ENCODE data around the gene KLF11. TPM values are rescaled to one million over a fixed set of nuclear protein-coding genes. Genes with fewer than 3 reads are reported as not detected.

Gene KLF11
- total RNA-seq, 1 donor = 8.3 TPM

GRCh38 chr2:10101491-10101890, 58.1 kb downstream of the KLF11 start:
- Histone ChIP-seq H2AFZ (ENCODE audit: low read length) (no peak overlapping the region), H3K9me3 (ENCODE audit: low read depth, low read length) (no peaks in the 10 kb centered on the region), H3K4me3 (ENCODE audit: insufficient read depth, low read length) (no peak overlapping the region), H3K4me1 (ENCODE audit: insufficient read depth, low read length) (no peaks in the 10 kb centered on the region), H3K4me2 (ENCODE audit: insufficient read depth, low read length) (no peak overlapping the region), H4K20me1 (ENCODE audit: insufficient read depth, low read length) (no peaks in the 10 kb centered on the region), H3K36me3 (ENCODE audit: insufficient read depth, low read length) (no peaks in the 10 kb centered on the region), H3K27me3 (ENCODE audit: insufficient read depth, low read length) (no peaks in the 10 kb centered on the region), H3K27ac (ENCODE audit: low read depth, low read length) (no peak overlapping the region), H3K79me2 (ENCODE audit: insufficient read depth, low read length) (no peaks in the 10 kb centered on the region)
- DNase-seq (ENCODE audit: insufficient read length, low spot score, missing footprints) = no peak
- TF ChIP-seq CTCF (IDR thresholded peaks at IDR 0.05; ENCODE audit: extremely low read depth, low read depth, low read length) = no peak

GRCh38 chr2:10103179-10103578, 59.8 kb downstream of the KLF11 start:
- H3K27ac ChIP-seq (ENCODE audit: low read depth, low read length) = no peak overlapping the region
- no peak for TF ChIP-seq CTCF (IDR thresholded peaks at IDR 0.05; ENCODE audit: extremely low read depth, low read depth, low read length)
- H2AFZ ChIP-seq (ENCODE audit: low read length) = no peak overlapping the region
- no peaks in the 10 kb centered on the region for H3K36me3 ChIP-seq (ENCODE audit: insufficient read depth, low read length)
- H3K79me2 ChIP-seq (ENCODE audit: insufficient read depth, low read length) = no peaks in the 10 kb centered on the region
- H3K4me3 ChIP-seq (ENCODE audit: insufficient read depth, low read length) = no peak overlapping the region
- no peak overlapping the region for H3K4me2 ChIP-seq (ENCODE audit: insufficient read depth, low read length)
- H4K20me1 ChIP-seq (ENCODE audit: insufficient read depth, low read length) = no peaks in the 10 kb centered on the region
- DNase-seq (ENCODE audit: insufficient read length, low spot score, missing footprints) = no peak
- H3K9me3 ChIP-seq (ENCODE audit: low read depth, low read length) = no peaks in the 10 kb centered on the region
- H3K4me1 ChIP-seq (ENCODE audit: insufficient read depth, low read length) = no peaks in the 10 kb centered on the region
- H3K27me3 ChIP-seq (ENCODE audit: insufficient read depth, low read length) = no peaks in the 10 kb centered on the region

Small RNA genes within 50 kb of the gene (small RNA-seq; reads per million reads assigned to genes)
- gene RF00568 = not detected

Other genes with a start within 250 kb of the KLF11 start
- gene TAF1B, start 200.1 kb upstream of the KLF11 start, total RNA-seq = 36.5 and 41.3 TPM in 2 replicates
- gene GRHL1, start 91.9 kb upstream of the KLF11 start, total RNA-seq = 0.29 and 0.36 TPM in 2 replicates
- 0.36 and 1.5 TPM in 2 replicates for gene CYS1, start 36.9 kb downstream of the KLF11 start, total RNA-seq
- gene RRM2, start 79.2 kb downstream of the KLF11 start, total RNA-seq = 4.3 and 7.4 TPM in 2 replicates

All from osteoblast (primary cell).